Liver (tissue), 9 donors: ENCODE results near the gene BUD13. TPM values are rescaled to one million over a fixed set of nuclear protein-coding genes. Genes with fewer than 3 reads are reported as not detected.

Experiments
- DNase-seq: peaks from one replicate; pipeline ENCODE4 v3.0.0-alpha.2; 2017; ENCODE audit warnings: low spot score
- H3K27ac ChIP-seq, 2 donors: one replicate each; pipeline ENCODE4 v1.7.0; 2013; ENCODE audit warnings: inconsistent platforms in 2 of 2, low read length in 2 of 2, control low read depth in 1 of 2, low read depth in 1 of 2, mild to moderate bottlenecking in 1 of 2
- H3K27me3 ChIP-seq, 4 donors: one replicate each; pipeline versions ENCODE4 v1.6.1 to v1.7.0; 2013; ENCODE audit warnings: low read length in 3 of 4, inconsistent platforms in 1 of 4, mild to moderate bottlenecking in 1 of 4, moderate library complexity in 1 of 4; ENCODE audit not compliant: control insufficient read depth in 4 of 4, insufficient read depth in 4 of 4
- H3K36me3 ChIP-seq, 4 donors: one replicate each; pipeline versions ENCODE4 v1.6.1 to v1.7.0; 2013; ENCODE audit warnings: low read length in 3 of 4, mild to moderate bottlenecking in 3 of 4, low read depth in 1 of 4, moderate library complexity in 1 of 4; ENCODE audit not compliant: control insufficient read depth in 4 of 4, insufficient read depth in 3 of 4
- H3K4me1 ChIP-seq, 4 donors: one replicate each; pipeline versions ENCODE4 v1.6.1 to v1.7.0; 2013; ENCODE audit warnings: low read length in 3 of 4, mild to moderate bottlenecking in 3 of 4, moderate library complexity in 1 of 4; ENCODE audit not compliant: control insufficient read depth in 4 of 4, insufficient read depth in 4 of 4
- H3K4me3 ChIP-seq, 3 donors: one replicate each; pipeline versions ENCODE4 v1.6.1 to v1.7.0; 2013; ENCODE audit warnings: low read length in 3 of 3, control low read depth in 1 of 3, low read depth in 1 of 3, mild to moderate bottlenecking in 1 of 3
- H3K9ac ChIP-seq, 2 donors: one replicate each; pipeline ENCODE4 v1.7.0; 2013; ENCODE audit warnings: low read length in 2 of 2, mild to moderate bottlenecking in 2 of 2, moderate library complexity in 2 of 2, control low read depth in 1 of 2, low read depth in 1 of 2
- H3K9me3 ChIP-seq, 4 donors: one replicate each; pipeline versions ENCODE4 v1.6.1 to v1.7.0; 2013; ENCODE audit warnings: low read length in 3 of 4; ENCODE audit not compliant: control insufficient read depth in 4 of 4
- CTCF ChIP-seq: fragments of 150-350 bp; IDR thresholded peaks from 2 replicates; pipeline ENCODE4 v1.5.1; 2017; ENCODE audit warnings: improper control_type of control experiment, low read depth, low read length; ENCODE audit not compliant: missing input control
- EGR1 ChIP-seq, 2 donors: IDR thresholded peaks; 2 replicates each; pipeline ENCODE4 v1.6.1; 2016 to 2018; ENCODE audit warnings: antibody characterized with exemption in 2 of 2, low read depth in 2 of 2
- FOXA1 ChIP-seq: IDR thresholded peaks from 2 replicates; pipeline ENCODE4 v1.6.1; 2016; ENCODE audit warnings: antibody characterized with exemption
- FOXA2 ChIP-seq: IDR thresholded peaks from 2 replicates; pipeline ENCODE4 v1.6.1; 2016; ENCODE audit warnings: antibody characterized with exemption
- GABPA ChIP-seq, 2 donors: IDR thresholded peaks in 1 of 2; conservative IDR thresholded peaks in 1 of 2; 2 replicates each; pipeline ENCODE4 v1.6.1; 2016; ENCODE audit warnings: antibody characterized with exemption in 2 of 2, mild to moderate bottlenecking in 1 of 2, moderate library complexity in 1 of 2
- HNF4A ChIP-seq, 2 donors: conservative IDR thresholded peaks; 2 replicates each; pipeline ENCODE4 v1.6.1; 2016; ENCODE audit warnings: antibody characterized with exemption in 2 of 2, mild to moderate bottlenecking in 2 of 2
- JUND ChIP-seq, 2 donors: IDR thresholded peaks; 2 replicates each; pipeline ENCODE4 v1.6.1; 2016; ENCODE audit warnings: antibody characterized with exemption in 2 of 2
- NR2F2 ChIP-seq: IDR thresholded peaks from 2 replicates; pipeline ENCODE4 v1.6.1; 2016; ENCODE audit warnings: antibody characterized with exemption
- RAD21 ChIP-seq, 2 donors: IDR thresholded peaks; 2 replicates each; pipeline ENCODE4 v1.6.1; 2016; ENCODE audit warnings: antibody characterized with exemption in 2 of 2, mild to moderate bottlenecking in 2 of 2
- RXRA ChIP-seq, 2 donors: IDR thresholded peaks; 2 replicates each; pipeline ENCODE4 v1.6.1; 2017 to 2018; ENCODE audit warnings: antibody characterized with exemption in 2 of 2, mild to moderate bottlenecking in 1 of 2
- TAF1 ChIP-seq: conservative IDR thresholded peaks from 2 replicates; pipeline ENCODE4 v1.6.1; 2016; ENCODE audit warnings: antibody characterized with exemption, mild to moderate bottlenecking
- YY1 ChIP-seq: IDR thresholded peaks from 2 replicates; pipeline ENCODE4 v1.6.1; 2016; ENCODE audit warnings: antibody characterized with exemption, mild to moderate bottlenecking
- ZBTB33 ChIP-seq: IDR thresholded peaks from 2 replicates; pipeline ENCODE4 v1.6.1; 2016; ENCODE audit warnings: antibody characterized with exemption
- WGBS: extraction: QIAGEN DNeasy Blood & Tissue Kit; methylation state at CpG from one replicate; pipeline ENCODE4 v1.1.7; 2013; 5-methylcytosine and 5-hydroxymethylcytosine counted together
- polyA plus RNA-seq, 2 donors: library from polyadenylated mRNA; stranded (reverse) in 1 of 2; unstranded in 1 of 2; fragments of 200-250 nt in 1 of 2; fragments of >200 nt in 1 of 2; fragmentation: Nextera tagmentation in 1 of 2; extraction: Ambion mirVana in 1 of 2; gene quantifications; one replicate each; pipeline versions ENCODE4 v1.2.1 to v1.2.3, GENCODE V29; 2013 to 2015
- total RNA-seq, 2 donors: library from RNA; depleted of rRNA; stranded (reverse); fragments of >200 nt; gene quantifications; one replicate each; pipeline ENCODE4 v1.2.3, GENCODE V29; 2014
- TF ChIP-seq, protein P1 (sequence below): IDR thresholded peaks from 2 replicates; pipeline ENCODE4 v1.6.1; 2016; ENCODE audit warnings: antibody characterized with exemption, mild to moderate bottlenecking
- TF ChIP-seq, protein P2 (sequence below): IDR thresholded peaks from 2 replicates; pipeline ENCODE4 v1.6.1; 2016; ENCODE audit warnings: antibody characterized with exemption
- TF ChIP-seq, protein P3 (sequence below): IDR thresholded peaks from 2 replicates; pipeline ENCODE4 v1.6.1; 2016; ENCODE audit warnings: antibody characterized with exemption
- donor health status: healthy.
- donor health status: healthy.
- donor health status: healthy.
- donor health status: healthy.
- donor health status: healthy.

The BUD13 gene
- total and polyA plus RNA-seq, 4 donors = 3.9 to 7.4 (median 5.1) TPM

GRCh38 chr11:116702772-116703385 is 69.9 kb downstream of the BUD13 start:
- Histone ChIP-seq H3K9me3 (no peaks in the 10 kb centered on the region), H3K27me3 (no peaks in the 10 kb centered on the region), H3K4me3 (no peak overlapping the region), H3K27ac (no peak overlapping the region), H3K4me1 (peaks cover 0 to 8% (median 3%) of the 10 kb centered on the region in 4 donors), H3K9ac (no peak overlapping the region), H3K36me3 (no peaks in the 10 kb centered on the region)
- 73% methylated on average over 8 of the region's 8 CpGs for WGBS
- TF ChIP-seq GABPA (IDR thresholded peaks at IDR 0.05 in 1 of 2, conservative IDR thresholded peaks at IDR 0.05 in 1 of 2) (no peak), ZBTB33 (no peak), HNF4A (conservative IDR thresholded peaks at IDR 0.05) (no peak), RAD21 (IDR thresholded peaks at IDR 0.05) (no peak), NR2F2 (no peak), EGR1 (IDR thresholded peaks at IDR 0.05; ENCODE audit: low read depth in 2 of 2) (no peak), FOXA1 (no peak), RXRA (IDR thresholded peaks at IDR 0.05) (no peak), FOXA2 (no peak), YY1 (no peak)
- TF ChIP-seq, protein P1, sequence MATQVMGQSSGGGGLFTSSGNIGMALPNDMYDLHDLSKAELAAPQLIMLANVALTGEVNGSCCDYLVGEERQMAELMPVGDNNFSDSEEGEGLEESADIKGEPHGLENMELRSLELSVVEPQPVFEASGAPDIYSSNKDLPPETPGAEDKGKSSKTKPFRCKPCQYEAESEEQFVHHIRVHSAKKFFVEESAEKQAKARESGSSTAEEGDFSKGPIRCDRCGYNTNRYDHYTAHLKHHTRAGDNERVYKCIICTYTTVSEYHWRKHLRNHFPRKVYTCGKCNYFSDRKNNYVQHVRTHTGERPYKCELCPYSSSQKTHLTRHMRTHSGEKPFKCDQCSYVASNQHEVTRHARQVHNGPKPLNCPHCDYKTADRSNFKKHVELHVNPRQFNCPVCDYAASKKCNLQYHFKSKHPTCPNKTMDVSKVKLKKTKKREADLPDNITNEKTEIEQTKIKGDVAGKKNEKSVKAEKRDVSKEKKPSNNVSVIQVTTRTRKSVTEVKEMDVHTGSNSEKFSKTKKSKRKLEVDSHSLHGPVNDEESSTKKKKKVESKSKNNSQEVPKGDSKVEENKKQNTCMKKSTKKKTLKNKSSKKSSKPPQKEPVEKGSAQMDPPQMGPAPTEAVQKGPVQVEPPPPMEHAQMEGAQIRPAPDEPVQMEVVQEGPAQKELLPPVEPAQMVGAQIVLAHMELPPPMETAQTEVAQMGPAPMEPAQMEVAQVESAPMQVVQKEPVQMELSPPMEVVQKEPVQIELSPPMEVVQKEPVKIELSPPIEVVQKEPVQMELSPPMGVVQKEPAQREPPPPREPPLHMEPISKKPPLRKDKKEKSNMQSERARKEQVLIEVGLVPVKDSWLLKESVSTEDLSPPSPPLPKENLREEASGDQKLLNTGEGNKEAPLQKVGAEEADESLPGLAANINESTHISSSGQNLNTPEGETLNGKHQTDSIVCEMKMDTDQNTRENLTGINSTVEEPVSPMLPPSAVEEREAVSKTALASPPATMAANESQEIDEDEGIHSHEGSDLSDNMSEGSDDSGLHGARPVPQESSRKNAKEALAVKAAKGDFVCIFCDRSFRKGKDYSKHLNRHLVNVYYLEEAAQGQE = no peak
- TF ChIP-seq, protein P2, sequence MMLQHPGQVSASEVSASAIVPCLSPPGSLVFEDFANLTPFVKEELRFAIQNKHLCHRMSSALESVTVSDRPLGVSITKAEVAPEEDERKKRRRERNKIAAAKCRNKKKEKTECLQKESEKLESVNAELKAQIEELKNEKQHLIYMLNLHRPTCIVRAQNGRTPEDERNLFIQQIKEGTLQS = no peak
- TF ChIP-seq, protein P3, sequence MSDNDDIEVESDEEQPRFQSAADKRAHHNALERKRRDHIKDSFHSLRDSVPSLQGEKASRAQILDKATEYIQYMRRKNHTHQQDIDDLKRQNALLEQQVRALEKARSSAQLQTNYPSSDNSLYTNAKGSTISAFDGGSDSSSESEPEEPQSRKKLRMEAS = no peak
- DNase-seq = no peak

DNA sequence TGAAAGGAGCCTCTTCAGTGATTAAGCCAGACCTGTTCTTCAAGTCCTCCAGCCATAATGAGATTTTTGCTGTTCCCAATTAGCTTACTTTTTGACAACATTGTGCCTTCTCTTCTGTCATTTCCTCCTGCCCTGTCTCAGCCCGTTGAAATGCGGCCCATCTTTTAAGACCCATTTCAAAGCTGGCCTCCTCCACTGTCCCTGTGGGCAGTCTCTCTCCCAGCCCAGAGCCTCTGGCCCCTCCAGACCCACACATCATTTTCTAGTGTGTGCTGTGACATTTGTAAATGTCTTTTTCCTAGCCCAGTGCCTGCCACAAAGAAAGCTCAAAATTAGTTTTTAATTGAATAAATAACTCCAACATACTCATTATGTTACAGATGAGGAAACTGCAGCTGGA is 70.9 kb downstream of the BUD13 start:
- Histone ChIP-seq H3K4me1 (peaks cover 0 to under 1% (median 0%) of the 10 kb centered on the region in 4 donors), H3K27me3 (no peaks in the 10 kb centered on the region), H3K36me3 (no peaks in the 10 kb centered on the region), H3K27ac (no peak overlapping the region), H3K4me3 (no peak overlapping the region), H3K9ac (no peak overlapping the region), H3K9me3 (no peaks in the 10 kb centered on the region)
- no peak for DNase-seq
- TF ChIP-seq RXRA (IDR thresholded peaks at IDR 0.05) (no peak), CTCF (no peak), YY1 (no peak), ZBTB33 (no peak), JUND (IDR thresholded peaks at IDR 0.05) (no peak), FOXA2 (no peak), TAF1 (no peak)
- WGBS = 83% methylated on average over 2 of the region's 2 CpGs
